Activated CD4-positive, alpha-beta memory T cell treated with anti-CD3 and anti-CD28 coated beads for 36 hours (primary cell): ENCODE measurements around the gene NHLRC3. TPM values are rescaled to one million over a fixed set of nuclear protein-coding genes. Genes with fewer than 3 reads are reported as not detected.
"Not testable (repeated sequence)": the region's sequence is repeated elsewhere in the genome, so short reads cannot be mapped to it uniquely, and the experiment has no call there.

Experiments used
- CTCF ChIA-PET: fragments of 350-600 bp; sonication (Branson Sonifier 250); formaldehyde crosslinking; loops from one replicate; lab custom pipeline; 2021; ENCODE audit warnings: antibody characterized with exemption, inconsistent platforms; lab: Charles Lee
- POLR2A ChIA-PET: fragments of 350-600 bp; sonication (Branson Sonifier 250); formaldehyde crosslinking; loops from one replicate; lab custom pipeline; 2021; ENCODE audit warnings: antibody characterized with exemption; lab: Charles Lee
- DNase-seq: peaks from one replicate; pipeline ENCODE4 v3.0.0-alpha.2; 2020
- H3K27ac Mint-ChIP-seq: one replicate; pipeline ENCODE4 v1.8.0; 2021; ENCODE audit warnings: mixed read lengths
- H3K27me3 Mint-ChIP-seq: one replicate; pipeline ENCODE4 v1.8.0; 2021; ENCODE audit warnings: mixed read lengths
- H3K36me3 Mint-ChIP-seq: one replicate; pipeline ENCODE4 v1.8.0; 2021; ENCODE audit warnings: mixed read lengths
- H3K4me1 Mint-ChIP-seq: one replicate; pipeline ENCODE4 v1.8.0; 2021; ENCODE audit warnings: low read depth, mixed read lengths
- H3K4me3 Mint-ChIP-seq: one replicate; pipeline ENCODE4 v1.8.0; 2021; ENCODE audit warnings: mild to moderate bottlenecking, mixed read lengths
- H3K9me3 Mint-ChIP-seq: one replicate; pipeline ENCODE4 v1.8.0; 2021; ENCODE audit warnings: mixed read lengths
- intact Hi-C: fragments of 100-400 bp; cut with micrococcal nuclease; formaldehyde crosslinking; loops from one replicate; pipeline ENCODE4 v1.15.1; 2023
- total RNA-seq, 2 experiments: library from RNA; stranded (reverse); gene quantifications; one replicate each; pipeline ENCODE4 v1.2.3, GENCODE V29; 2021

NHLRC3 gene
- total RNA-seq, 2 experiments from 2014 or later: 15.2 to 16.8 TPM

GRCh38 chr13:39086251-39086945 lies 48.1 kb downstream of the NHLRC3 start:
- H3K36me3 Mint-ChIP-seq, H3K27ac Mint-ChIP-seq, intact Hi-C loops, DNase-seq, H3K4me1 Mint-ChIP-seq, CTCF ChIA-PET, H3K4me3 Mint-ChIP-seq, POLR2A ChIA-PET, H3K27me3 Mint-ChIP-seq, H3K9me3 Mint-ChIP-seq: not testable (repeated sequence)

- Mint-ChIP-seq H3K4me3 (no peak overlapping the region), H3K4me1 (peaks cover 30% of the 10 kb centered on the region), H3K27ac (no peak overlapping the region), H3K27me3 (no peaks in the 10 kb centered on the region), H3K9me3 (no peaks in the 10 kb centered on the region), H3K36me3 (no peaks in the 10 kb centered on the region)
- CTCF ChIA-PET: interaction anchor here (1.0 kb wide), 1 partner anchor 521 kb away, joined by 4 read pairs; no protein-coding TSS in a partner anchor
- intact Hi-C loops: no loop called here
- POLR2A ChIA-PET: no interaction called here
- no peak for DNase-seq
Observed at GRCh38 chr13:39091586-39091985, 53.3 kb downstream of the NHLRC3 start.

GRCh38 chr13:39095500-39095899 lies 57.2 kb downstream of the NHLRC3 start:
- intact Hi-C loops: loop anchor here (1.0 to 2.0 kb wide), 6 partner anchors 28 to 212 kb away; partner anchors contain the start of genes NHLRC3 and PROSER1
- no peak for DNase-seq
- H3K27me3 Mint-ChIP-seq: no peaks in the 10 kb centered on the region
- peaks cover 35% of the 10 kb centered on the region for H3K4me1 Mint-ChIP-seq
- POLR2A ChIA-PET: interaction anchor here (0.6 to 2.0 kb wide), 4 partner anchors 45 to 102 kb away, joined by 3 to 10 read pairs (median 4); partner anchors contain the start of genes NHLRC3 and PROSER1
- peak overlapping the region; percentile 87 for H3K27ac Mint-ChIP-seq
- H3K36me3 Mint-ChIP-seq: no peaks in the 10 kb centered on the region
- peak overlapping the region; percentile 54 for H3K4me3 Mint-ChIP-seq
- H3K9me3 Mint-ChIP-seq: no peaks in the 10 kb centered on the region
- CTCF ChIA-PET: interaction anchor here (1.1 kb wide), 2 partner anchors 43 to 521 kb away, joined by 3 read pairs; no protein-coding TSS in a partner anchor

GRCh38 chr13:39099231-39099630 lies 61.0 kb downstream of the NHLRC3 start:
- ChIA-PET POLR2A (no interaction called here), CTCF (no interaction called here)
- no peak overlapping the region for H3K4me3 Mint-ChIP-seq
- H3K9me3 Mint-ChIP-seq: no peaks in the 10 kb centered on the region
- DNase-seq: no peak
- no peaks in the 10 kb centered on the region for H3K36me3 Mint-ChIP-seq
- intact Hi-C loops: no loop called here
- peaks cover 26% of the 10 kb centered on the region for H3K4me1 Mint-ChIP-seq
- no peaks in the 10 kb centered on the region for H3K27me3 Mint-ChIP-seq
- H3K27ac Mint-ChIP-seq: no peak overlapping the region

Other genes starting within 250 kb of the NHLRC3 start
- not detected for gene STOML3, start 47.6 kb upstream of the NHLRC3 start, total RNA-seq
- gene PROSER1, start 367 bp upstream of the NHLRC3 start, total RNA-seq: 10 to 100 TPM; 59.9 to 70.5 TPM